ENCODE results near the gene MCRIP1.

- TF ChIP-seq POLR2A (IDR thresholded peaks at IDR 0.05; ENCODE audit: control extremely low read depth in 1 of 2, low read depth in 2 of 2, low read length in 2 of 2) (no peak), MAFK (IDR thresholded peaks at IDR 0.05; ENCODE audit: low read depth, low read length) (no peak), TAF1 (IDR thresholded peaks at IDR 0.05; ENCODE audit: low read depth, low read length) (no peak), CTCF (IDR thresholded peaks at IDR 0.05; ENCODE audit: control extremely low read depth in 1 of 3, insufficient read depth in 1 of 3, low read depth in 1 of 3, low read length in 3 of 3) (no peak), PHF8 (conservative IDR thresholded peaks at IDR 0.05; ENCODE audit: low read depth, low read length) (no peak), ASH2L (IDR thresholded peaks at IDR 0.05; ENCODE audit: low read length) (no peak), ATF2 (IDR thresholded peaks at IDR 0.05; ENCODE audit: low read length) (no peak), EGR1 (IDR thresholded peaks at IDR 0.05; ENCODE audit: borderline replicate concordance, low read depth, low read length) (no peak), RFX5 (IDR thresholded peaks at IDR 0.05; ENCODE audit: borderline replicate concordance, low read depth, low read length) (no peak), EZH2 (IDR thresholded peaks at IDR 0.05; ENCODE audit: low read depth, low read length, severe bottlenecking) (no peak), POLR2AphosphoS5 (IDR thresholded peaks at IDR 0.05; ENCODE audit: low read depth, low read length) (no peak)
Measured at GRCh38 chr17:81801327-81801726, 31.8 kb downstream of the MCRIP1 start.

Data from H1 (cell line).